ENCODE results near the gene BST2.
"Not testable (repeated sequence)": the region's sequence is repeated elsewhere in the genome, so short reads cannot be mapped to it uniquely, and the experiment has no call there.

Gene BST2

DNA sequence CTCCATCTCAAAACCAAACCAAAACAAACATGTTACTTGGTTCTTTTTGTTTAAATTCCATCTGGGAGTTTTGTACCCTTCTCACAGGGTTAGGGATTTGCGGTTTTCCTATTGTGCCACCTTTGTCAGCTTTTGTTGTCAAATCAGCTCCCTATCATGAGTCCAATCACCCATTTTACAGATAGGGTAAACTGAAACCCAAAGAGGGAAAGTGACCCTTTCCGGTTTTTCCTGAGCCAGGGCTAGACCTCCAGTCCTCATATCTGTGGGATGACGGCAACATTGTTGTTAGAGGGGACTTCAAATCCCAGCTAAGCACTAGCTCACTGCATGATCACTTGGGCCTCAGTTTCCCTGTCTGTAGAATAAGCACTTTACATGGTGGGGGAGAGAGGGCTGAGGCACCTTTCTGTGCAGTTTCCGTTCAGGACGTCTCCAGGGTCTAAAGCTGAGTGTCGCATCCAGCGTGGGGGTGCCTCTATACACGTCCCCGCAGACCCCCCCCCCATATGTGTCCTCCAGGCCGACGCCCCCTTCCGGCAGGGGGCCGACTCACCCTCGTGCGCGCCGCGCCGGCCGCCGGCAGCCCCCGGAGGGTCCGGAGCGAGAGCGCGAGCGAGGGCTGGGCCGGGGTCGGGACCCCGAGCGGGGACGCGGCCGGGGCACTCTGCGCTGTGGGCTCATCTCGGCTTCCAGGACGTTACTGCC lies 15.3 kb downstream of the BST2 start:
- FAIRE-seq, result no peak
- no peak for TF ChIP-seq POLR2A (IDR thresholded peaks at IDR 0.05; ENCODE audit: low read depth, low read length)
- no peak for DNase-seq (ENCODE audit: insufficient read length, low spot score)

- FAIRE-seq (no peak), DNase-seq (ENCODE audit: insufficient read length, low spot score) (no peak)
- TF ChIP-seq POLR2A (IDR thresholded peaks at IDR 0.05; ENCODE audit: low read depth, low read length), result no peak
These were observed 16.1 kb downstream of the BST2 start for GRCh38 chr19:17389288-17389687.

GRCh38 chr19:17385878-17386611 lies 19.4 kb downstream of the BST2 start:
- DNase-seq (ENCODE audit: insufficient read length, low spot score) (peak; percentile 65), FAIRE-seq (no peak)
- no peak for TF ChIP-seq POLR2A (IDR thresholded peaks at IDR 0.05; ENCODE audit: low read depth, low read length)

DNA sequence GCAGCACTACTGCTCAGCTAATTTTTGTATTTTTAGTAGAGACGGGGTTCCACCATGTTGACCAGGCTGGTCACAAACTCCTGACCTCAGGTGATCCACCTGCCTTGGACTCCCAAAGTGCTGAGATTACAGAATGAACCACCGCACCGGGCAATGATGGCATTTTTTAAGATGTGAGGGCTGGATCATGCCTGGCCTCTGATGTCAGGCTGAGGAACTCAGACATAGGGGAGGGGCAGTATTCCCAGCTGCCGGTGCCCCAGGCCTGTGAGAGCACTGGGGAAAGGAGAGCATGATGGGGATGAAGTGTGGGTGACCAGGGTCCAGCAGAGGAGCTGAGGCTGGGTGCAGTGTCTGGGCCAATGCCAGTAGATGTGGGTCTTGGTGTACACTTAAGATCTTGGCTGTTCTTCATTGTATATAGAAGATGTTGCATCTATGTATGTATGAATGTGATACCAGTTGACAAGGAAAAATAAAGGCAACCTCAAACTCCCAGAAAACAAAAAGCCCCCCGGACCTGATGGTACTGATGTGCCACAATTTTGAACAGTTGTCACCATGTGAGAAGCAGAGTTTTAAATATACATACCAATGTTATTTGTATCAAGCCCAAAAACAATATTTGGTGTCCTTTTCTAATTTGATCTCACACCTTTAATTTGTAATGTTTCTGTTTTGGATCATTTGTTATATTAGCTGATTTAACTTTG lies 24.8 kb downstream of the BST2 start:
- no peak for TF ChIP-seq POLR2A (IDR thresholded peaks at IDR 0.05; ENCODE audit: low read depth, low read length)
- FAIRE-seq (no peak), DNase-seq (ENCODE audit: insufficient read length, low spot score) (no peak)

DNA sequence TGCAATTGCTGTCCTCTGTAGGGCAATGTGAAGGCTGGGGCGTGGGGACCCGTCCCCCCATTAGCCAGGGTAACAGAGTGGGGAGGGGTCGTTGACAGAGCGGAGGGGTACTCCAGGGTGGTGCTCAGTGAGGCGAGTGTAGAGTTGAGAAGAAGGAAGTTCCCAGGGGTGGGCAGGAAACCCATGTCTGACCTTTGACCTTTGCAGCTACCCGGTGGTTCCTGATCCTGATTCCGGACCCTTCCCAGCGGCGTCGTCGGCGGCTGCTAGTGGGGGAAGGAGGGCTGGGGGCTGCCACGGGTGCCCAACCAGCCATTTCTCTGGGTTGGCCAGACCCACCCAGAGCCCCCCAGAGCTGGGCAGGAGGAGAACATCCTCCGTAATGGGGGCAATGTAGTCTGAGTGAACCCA lies 26.2 kb downstream of the BST2 start:
- no peak for DNase-seq (ENCODE audit: insufficient read length, low spot score)
- TF ChIP-seq POLR2A (IDR thresholded peaks at IDR 0.05; ENCODE audit: low read depth, low read length), result no peak
- no peak for FAIRE-seq

DNA sequence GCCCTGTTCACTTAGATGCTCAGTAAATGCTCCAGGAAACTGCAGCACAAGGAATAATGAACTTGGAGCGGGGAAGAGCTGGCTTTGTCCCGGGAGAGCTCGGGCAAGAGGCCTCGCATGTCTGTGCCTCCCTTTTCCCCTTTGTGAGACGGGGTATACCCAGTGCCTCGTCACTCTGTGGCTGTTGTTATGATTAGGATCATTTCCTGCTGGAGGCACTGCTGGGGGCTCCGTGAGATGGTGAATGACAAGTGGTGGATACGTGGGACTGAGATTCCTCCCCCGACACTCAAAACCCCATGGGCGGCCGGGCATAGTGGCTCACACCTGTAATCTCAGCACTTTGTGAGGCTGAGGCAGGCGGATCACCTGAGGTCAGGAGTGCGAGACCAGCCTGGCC lies 27.2 kb downstream of the BST2 start:
- no peak for FAIRE-seq
- DNase-seq (ENCODE audit: insufficient read length, low spot score), result no peak
- no peak for TF ChIP-seq POLR2A (IDR thresholded peaks at IDR 0.05; ENCODE audit: low read depth, low read length)

GRCh38 chr19:17376935-17377600 lies 28.4 kb downstream of the BST2 start, which contains the start of gene PLVAP:
Gene PLVAP, minus strand, starts transcription at chr19:17377342. Its CDS starts 54 bp downstream, at chr19:17377288.
- FAIRE-seq, result no peak
- no peak for TF ChIP-seq POLR2A (IDR thresholded peaks at IDR 0.05; ENCODE audit: low read depth, low read length)
- no peak for DNase-seq (ENCODE audit: insufficient read length, low spot score)

- TF ChIP-seq POLR2A (IDR thresholded peaks at IDR 0.05; ENCODE audit: low read depth, low read length), result no peak
- DNase-seq (ENCODE audit: insufficient read length, low spot score) (no peak), FAIRE-seq (no peak)
These were observed 35.3 kb downstream of the BST2 start for GRCh38 chr19:17370026-17370587.

DNA sequence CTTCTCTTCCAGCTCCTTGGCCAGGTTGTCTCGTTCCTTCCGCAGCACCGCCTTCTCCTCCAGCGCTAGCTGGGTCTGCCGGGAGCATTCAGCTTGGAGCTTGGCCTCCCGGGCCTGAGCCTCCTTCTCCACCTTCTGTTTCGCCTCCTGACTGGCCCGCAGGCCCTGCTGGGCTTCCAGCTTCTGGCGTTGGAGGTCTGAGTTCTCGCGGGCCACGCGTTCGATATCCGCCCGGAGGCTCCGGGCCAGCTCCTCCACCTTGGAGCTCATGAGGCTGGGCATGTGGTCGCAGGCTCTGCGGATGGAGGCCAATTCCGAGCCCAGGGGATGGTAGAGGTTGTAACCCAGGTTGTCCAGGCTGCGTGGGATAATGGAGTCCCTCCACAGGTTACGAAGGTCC lies 40.1 kb downstream of the BST2 start:
- DNase-seq (ENCODE audit: insufficient read length, low spot score) (no peak), FAIRE-seq (no peak)
- no peak for TF ChIP-seq POLR2A (IDR thresholded peaks at IDR 0.05; ENCODE audit: low read depth, low read length)

GRCh38 chr19:17363852-17364605 lies 41.4 kb downstream of the BST2 start:
- not testable (repeated sequence) for FAIRE-seq; DNase-seq (ENCODE audit: insufficient read length, low spot score)

GRCh38 chr19:17359905-17360800 lies 45.3 kb downstream of the BST2 start:
- DNase-seq (ENCODE audit: insufficient read length, low spot score), result no peak
- no peak for TF ChIP-seq POLR2A (IDR thresholded peaks at IDR 0.05; ENCODE audit: low read depth, low read length)
- FAIRE-seq, result no peak

DNA sequence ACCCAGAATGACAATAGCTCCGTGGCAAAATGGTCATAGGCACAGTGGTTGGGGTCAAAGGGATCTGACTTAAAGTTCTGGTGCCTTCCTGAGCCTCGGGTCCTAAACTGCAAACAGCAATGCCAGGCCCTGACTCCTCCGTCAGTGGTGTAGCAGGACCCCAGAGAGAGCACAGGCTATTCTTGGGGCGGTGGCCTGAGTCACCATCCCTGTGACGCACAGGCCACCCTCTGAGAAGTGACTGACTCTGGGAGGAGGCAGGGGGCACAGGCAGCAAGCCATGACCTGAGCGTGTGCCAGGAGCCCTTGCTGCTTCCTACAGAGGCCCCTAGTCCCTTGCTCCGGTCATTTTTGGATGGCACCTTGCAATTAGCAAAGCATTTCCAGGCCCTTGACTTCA lies 47.0 kb downstream of the BST2 start:
- DNase-seq (ENCODE audit: insufficient read length, low spot score), result peak; percentile 92
- peak; percentile 38 for FAIRE-seq
- no peak for TF ChIP-seq POLR2A (IDR thresholded peaks at IDR 0.05; ENCODE audit: low read depth, low read length)

Measured in H54 (cell line).